ENCODE measurements around the gene SNIP1.
"Not testable (repeated sequence)": the region's sequence is repeated elsewhere in the genome, so short reads cannot be mapped to it uniquely, and the experiment has no call there.

SNIP1 gene

DNA sequence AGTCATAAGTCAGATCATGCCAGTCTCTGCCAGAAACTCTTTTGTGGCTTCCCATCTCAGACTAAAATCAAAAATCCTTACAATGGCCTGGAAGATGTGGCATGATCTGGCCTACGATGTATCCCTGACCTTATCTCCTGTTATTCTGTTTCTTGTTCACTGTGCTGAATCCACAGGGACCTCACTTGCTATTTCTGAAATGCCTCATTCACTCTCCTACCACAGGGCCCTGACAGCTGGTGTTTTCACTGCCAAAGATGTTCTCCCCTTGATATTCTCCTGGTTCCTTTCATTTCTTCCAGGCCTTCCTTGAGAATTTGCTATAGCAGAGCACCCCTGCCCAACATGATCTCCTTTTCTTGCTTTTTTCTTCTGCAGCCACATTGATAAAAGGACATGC is 4.3 kb upstream of the SNIP1 start:
- no peak for DNase-seq

DNA sequence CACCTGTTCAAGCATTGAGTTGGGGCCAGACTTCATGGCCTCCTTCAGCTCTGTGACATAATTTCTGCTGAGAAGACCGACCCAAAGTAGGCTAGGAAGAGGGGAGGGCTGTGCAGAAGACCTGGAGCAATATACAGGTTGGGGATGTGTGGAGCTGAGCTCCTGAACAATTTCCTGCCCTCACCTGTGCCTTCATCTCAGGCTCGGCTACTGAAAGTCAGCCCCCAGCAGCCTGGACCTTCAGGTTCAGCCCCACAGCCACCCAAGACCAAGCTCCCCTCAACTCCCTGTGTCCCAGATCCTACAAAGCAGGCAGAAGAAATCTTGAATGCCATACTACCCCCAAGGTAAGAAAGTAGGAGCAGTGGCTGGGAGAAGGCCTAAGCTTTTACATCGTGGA is 3.3 kb upstream of the SNIP1 start:
- no peak for DNase-seq

DNA sequence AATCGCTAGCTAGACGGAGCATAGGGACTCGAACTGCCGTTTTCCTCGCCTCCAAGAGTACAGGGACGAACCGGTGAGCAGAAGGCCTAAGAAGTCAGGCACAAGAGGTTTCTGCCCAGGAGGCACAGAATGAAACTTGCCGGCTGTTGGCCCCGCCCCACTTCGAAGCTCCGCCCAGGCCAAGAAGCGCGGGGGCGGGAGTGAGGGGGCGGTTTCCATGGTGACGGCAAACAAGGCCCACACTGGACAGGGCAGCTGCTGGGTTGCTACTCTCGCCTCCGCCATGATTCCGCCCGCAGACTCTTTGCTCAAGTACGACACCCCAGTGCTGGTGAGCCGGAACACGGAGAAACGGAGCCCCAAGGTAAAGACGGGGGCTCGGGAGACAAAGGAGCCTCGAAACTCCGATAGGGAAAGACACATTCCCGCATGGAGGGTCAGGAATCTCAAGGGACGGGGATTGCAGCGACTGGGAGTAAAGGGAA is 2.7 kb upstream of the SNIP1 start, which contains the start of gene DNALI1:
Gene DNALI1, plus strand, starts transcription at position 229 of the 485 bp plus-strand sequence. Its CDS starts 55 bp downstream, at position 284.
- peak; percentile 24 for DNase-seq

DNA sequence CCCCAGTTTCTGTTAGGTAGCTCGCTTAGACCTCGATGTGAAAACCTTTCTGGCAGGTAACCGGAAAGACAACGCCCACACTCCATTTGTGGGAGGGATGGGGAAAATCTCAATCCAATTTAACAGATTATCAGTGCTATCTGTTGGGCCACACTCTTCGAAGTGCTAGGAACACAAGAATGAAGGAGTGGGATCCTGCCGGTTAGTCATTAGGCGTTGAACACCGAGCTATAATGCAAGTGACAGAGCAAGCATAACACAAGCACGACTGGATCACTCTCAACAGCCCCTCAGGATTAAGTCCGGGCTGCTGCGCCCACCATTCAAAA is 531 bp downstream of the SNIP1 start:
- DNase-seq = no peak

GRCh38 chr1:37549341-37549740 is 4.8 kb downstream of the SNIP1 start:
- DNase-seq = no peak

DNA sequence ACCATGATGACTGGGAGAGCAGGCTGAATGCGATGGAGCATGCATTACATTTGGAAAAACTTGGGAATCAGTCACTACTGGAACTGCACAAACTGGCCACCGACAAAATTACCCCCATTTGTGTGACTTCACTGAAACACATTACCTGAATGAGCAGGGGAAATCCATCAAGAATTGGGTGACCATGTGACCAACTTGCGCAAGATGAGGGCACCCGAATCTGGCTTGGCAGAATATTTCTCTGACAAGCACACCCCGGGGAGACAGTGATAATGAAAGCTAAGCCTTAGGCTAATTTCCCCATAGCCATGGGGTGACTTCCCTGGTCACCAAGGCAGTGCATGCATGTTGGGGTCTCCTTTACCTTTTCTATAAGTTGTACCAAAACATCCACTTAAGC is 9.1 kb downstream of the SNIP1 start:
- no peak for DNase-seq

GRCh38 chr1:37544530-37544929 is 9.6 kb downstream of the SNIP1 start:
- no peak for DNase-seq

GRCh38 chr1:37540036-37540785 is 13.9 kb downstream of the SNIP1 start:
- no peak for DNase-seq

DNA sequence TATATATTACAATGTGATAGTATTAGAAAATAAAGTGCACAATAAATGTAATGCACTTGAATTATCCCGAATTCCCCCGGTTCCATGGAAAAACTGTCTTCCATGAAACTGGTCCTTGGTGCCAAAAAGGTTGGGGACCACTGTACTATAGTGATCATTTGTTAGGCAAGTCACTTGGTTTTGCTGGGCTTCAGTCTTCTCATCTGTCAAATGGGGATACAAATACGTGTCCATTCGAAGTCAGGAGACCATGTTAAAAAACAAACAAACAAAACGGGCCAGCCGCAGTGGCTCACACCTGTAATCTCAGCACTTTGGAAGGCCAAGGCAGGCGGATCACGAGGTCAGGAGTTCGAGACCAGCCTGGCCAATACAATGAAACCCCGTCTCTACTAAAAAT is 14.9 kb downstream of the SNIP1 start:
- not testable (repeated sequence) for DNase-seq

DNA sequence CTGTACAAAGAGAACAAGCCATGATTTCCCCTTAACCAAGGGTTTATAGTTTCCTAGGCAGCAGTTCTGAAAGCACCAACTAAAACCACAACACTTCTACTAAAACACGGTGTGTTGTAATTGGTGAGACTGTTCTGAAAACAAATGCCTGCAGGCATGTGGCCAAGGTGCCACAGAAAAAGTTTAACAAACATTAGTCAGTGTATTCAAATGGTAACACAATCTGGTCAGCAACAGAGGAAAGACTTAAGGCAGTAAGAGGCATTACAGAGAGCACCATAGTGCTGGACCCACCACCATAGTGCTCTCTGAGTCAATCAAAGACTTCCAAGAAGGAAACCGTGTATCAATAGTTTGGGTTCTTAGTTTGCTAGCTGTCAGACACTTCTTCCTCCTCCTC is 16.7 kb downstream of the SNIP1 start:
- no peak for DNase-seq

DNA sequence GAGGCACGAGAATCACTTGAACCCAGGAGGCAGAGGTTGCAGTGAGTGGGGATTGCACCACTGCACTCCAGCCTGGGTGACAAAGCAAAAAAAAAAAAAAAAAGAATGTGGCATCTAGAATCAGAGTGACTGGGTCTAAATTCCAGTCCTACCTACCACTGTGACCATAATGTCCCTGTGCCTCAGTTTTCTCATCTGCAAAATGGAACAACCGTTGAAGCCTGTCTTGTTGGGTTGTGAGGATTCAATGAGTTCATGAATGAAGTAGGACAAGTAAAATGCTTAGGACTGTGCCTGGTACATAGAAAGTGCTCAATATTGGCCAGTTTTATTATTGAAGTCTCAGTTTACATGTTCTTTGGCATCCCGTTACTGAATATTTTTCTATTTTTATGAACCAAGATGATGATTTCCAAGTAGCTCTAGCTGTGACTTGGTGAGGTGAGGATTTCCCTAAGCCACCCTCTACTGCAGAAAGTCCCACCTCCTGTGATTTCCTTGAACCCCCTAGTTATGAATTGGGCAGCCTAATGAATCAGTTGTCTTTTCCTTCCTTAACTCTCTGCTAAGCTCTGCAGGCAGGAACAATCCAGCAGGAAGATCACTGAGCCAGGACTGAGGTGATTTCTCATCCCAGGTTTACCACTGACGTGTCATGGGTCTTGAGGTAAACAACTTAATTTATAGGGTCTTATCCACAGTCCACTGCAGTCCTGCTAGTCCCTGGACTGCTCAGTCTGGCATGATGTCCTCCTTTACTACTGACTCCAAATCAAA is 20.6 kb downstream of the SNIP1 start:
- DNase-seq = no peak

DNA sequence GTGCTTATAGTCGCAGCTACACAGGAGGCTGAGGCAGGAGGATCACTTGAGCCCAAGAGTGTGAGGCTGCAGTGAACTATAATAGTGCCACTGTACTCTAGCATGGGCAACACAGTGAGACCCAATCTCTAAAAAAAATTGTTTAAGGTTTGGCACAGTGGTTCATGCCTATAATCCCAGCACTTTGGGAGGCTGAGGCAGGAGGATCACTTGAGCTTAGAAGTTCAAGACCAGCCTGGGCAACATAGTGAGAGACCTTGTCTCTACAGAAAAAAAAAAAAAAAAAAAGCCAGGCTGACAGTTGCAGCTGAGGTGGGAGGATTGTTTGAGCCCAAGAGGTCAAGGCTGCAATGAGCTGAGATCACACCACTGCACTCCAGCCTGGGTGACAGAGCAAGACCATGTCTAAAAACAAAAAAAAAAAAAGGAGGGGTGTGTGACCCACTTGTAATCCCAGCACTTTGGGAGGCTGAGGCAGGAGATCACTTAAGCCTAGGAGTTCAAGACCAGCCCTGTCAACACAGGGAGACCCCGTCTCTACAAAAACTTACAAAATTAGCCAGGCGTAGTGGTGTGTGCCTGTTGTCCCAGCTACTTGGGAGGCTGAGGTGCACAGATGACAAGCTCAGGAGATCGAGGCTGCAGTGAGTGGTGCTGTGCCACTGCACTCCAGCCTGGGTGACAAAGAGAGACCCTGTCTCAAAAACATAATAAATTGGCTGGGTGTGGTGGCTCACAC is 21.5 kb downstream of the SNIP1 start:
- DNase-seq = not testable (repeated sequence)

DNA sequence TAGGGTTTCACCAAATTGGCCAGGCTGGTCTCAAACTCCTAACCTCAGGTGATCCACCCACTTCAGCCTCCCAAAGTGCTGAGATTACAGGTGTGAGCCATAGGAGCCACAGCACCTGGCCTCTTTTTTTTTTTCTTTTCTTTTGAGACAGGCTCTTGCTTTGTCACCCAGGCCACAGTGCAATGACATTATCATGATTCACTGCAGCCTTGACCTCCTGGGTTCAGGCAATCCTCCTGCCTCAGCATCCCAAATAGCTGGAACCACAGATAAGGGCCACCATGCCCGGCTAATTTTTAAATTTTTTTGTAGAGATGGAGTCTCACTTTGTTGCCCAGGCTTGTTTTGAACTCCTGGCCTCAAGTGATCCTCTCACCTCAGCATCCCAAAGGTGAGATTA is 24.2 kb downstream of the SNIP1 start:
- not testable (repeated sequence) for DNase-seq

DNA sequence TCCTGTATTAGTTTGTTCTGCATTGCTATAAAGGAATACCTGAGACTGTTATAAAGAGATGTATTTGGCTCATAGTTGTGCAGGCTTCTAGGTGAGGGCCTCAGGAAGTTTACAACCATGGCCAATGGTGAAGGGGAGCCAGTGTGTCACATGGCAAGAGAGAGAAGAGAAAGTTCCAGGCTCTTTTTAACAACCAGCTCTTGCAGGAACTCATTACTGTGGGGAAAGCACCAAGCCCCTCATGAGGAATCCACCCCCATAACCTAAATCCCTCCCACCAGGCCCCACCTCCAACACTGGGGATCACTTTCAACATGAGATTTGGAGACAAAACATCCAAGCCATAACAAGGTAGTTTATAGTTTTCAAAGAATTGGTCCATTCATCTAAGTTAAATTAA is 34.5 kb downstream of the SNIP1 start:
- no peak for DNase-seq

- not testable (repeated sequence) for DNase-seq
These were observed 35.2 kb downstream of the SNIP1 start for GRCh38 chr1:37518929-37519328.

DNA sequence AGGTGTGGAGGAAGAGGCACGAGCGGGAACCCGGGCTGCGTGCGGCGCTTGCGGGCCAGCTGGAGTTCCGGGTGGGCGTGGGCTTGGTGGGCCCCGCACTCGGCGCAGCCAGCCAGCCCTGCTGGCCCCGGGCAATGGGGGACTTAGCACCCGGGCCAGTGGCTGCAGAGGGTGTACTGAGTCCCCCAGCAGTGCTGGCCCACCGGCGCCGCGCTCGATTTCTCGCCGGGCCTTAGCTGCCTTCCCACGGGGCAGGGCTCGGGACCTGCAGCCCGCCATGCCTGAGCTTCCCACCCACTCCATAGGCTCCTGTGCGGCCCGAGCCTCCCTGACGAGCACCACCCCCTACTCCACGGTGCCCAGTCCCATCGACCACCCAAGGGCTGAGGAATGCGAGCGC is 35.9 kb downstream of the SNIP1 start:
- DNase-seq = not testable (repeated sequence)

DNA sequence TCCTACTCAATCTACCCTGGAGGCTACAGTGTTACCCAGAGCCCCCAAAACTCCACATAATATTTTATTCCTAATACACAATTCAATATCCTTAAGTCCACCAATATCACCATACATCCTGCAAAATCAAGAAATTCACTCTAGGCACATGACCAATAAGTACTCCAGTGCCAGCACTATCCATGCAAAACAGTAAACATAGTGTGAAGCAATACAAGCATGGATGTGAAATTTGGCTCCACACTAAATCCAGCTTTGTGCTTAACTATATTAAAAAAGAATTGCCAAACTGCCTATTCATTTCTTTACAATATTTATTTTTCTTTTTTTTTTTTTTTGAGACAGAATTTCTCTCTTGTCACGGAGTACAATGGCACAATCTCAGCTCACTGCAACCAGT is 36.5 kb downstream of the SNIP1 start:
- DNase-seq = no peak

DNA sequence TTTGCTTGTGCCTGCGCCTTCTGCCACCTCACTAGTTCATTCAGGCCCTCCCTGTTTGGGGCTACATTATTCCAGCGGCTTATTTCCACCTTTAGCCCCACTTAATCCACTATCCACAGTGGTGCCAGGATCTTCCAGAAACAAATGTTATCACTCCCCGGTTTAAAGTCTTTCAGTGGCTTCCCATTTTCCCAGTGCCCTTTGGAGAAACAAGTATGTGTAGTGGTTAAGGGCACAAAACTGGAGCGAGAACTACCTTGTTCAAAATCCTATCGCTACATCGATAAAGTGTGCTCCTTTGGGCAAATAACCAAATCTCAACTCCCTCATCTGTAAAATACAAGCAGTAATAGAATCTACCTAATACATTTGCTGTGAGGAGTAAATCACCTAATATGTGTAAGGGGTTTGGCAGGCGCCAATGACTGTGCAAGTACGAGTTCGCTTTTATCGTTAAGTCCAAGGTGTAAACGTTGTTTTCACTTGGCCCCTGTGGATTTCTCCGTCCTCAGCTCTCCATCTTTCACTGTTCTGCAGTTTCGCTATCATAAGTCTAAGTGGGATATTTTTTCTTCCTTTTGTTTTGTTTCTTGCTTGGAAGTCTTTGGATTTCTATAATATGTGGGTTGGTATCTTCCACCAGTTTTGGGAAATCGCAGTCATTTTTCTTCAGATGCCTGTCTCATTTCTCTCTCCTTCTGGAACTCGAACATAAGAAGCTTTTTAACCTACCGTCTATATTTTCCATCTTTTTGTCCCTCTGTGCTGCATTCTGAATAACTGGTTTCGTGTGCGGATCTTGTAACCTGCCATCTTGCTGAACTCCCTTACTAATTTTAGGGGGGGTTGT is 38.7 kb downstream of the SNIP1 start:
- no peak for DNase-seq

- DNase-seq = peak; percentile 91
These were observed 39.5 kb downstream of the SNIP1 start, which contains the start of gene MEAF6 for GRCh38 chr1:37514350-37515184. Gene MEAF6 (minus strand): TSS chr1:37514766. CDS start chr1:37514746, 20 bp downstream.

DNA sequence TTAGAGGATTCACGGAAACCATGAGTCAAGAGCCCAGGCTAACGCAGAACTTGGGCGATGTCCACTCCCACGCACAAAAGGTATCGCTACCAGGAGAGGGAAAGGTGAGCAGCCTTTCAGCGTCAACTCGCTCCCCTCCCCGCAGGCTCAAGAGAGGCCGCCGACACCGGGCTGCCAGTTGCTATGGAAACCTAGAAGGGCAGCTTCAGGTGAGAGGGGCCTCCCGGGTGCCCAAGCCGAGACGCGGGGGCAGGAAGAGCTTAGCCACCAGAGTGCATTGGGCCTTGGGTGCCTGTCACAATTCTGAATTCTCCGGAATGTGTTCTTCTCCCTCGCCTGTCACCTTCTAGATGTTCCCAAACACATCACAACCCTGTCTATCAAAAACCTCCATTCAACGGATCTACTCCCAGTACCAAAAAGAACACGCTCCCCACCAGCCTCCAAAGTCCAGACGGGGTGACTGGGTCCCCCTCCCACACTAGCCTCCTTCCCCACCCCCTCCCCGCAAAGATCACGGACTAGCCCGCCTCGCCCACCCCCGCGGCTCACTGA is 40.2 kb downstream of the SNIP1 start:
- DNase-seq = peak; percentile 55

- peak; percentile 60 for DNase-seq
These were observed 44.9 kb downstream of the SNIP1 start for GRCh38 chr1:37509181-37509580.
